ENCODE data around the gene MERTK. TPM values are rescaled to one million over a fixed set of nuclear protein-coding genes. Genes with fewer than 3 reads are reported as not detected.

The MERTK gene
- total RNA-seq, 1 donor from 2014 or later, result 4.7 TPM

DNA sequence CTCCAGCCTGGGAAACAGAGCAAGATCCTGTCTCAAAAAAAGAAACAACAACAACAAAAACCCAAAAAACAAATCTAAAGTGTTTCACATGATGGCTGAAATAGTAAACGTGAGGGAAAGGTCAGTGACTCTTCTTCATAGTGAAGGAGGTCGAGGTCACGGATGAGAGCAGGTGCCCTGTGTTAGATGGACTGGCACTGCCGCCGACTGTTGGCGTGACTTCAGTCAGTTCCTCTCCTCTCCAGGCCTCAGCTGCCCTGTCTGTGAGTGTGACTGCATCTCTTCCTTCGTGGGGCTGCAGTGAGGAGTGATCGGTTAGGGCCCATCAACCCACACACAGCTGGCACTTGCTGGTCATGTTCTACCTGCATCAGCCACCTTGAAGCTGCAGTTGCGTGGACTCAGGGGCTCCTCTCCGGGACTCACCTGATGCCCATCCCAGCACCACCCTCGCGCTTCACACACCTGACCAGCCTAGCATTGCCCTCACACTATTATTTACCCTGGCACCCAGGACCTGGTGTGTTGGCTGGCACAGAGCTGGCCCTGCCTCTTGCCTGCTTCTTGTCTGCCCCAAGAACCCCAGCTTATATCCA is 126.6 kb downstream of the MERTK start:
- intact Hi-C loops (cut with micrococcal nuclease), result no loop called here
- Histone ChIP-seq H3K4me1 (no peaks in the 10 kb centered on the region), H3K9me3 (replicated peaks) (no peaks in the 10 kb centered on the region), H3K36me3 (peaks cover 29% of the 10 kb centered on the region), H3K27ac (replicated peaks) (no peak overlapping the region), H3K27me3 (ENCODE audit: low read depth) (no peaks in the 10 kb centered on the region), H3K4me3 (no peak overlapping the region)
- TF ChIP-seq, protein P1, sequence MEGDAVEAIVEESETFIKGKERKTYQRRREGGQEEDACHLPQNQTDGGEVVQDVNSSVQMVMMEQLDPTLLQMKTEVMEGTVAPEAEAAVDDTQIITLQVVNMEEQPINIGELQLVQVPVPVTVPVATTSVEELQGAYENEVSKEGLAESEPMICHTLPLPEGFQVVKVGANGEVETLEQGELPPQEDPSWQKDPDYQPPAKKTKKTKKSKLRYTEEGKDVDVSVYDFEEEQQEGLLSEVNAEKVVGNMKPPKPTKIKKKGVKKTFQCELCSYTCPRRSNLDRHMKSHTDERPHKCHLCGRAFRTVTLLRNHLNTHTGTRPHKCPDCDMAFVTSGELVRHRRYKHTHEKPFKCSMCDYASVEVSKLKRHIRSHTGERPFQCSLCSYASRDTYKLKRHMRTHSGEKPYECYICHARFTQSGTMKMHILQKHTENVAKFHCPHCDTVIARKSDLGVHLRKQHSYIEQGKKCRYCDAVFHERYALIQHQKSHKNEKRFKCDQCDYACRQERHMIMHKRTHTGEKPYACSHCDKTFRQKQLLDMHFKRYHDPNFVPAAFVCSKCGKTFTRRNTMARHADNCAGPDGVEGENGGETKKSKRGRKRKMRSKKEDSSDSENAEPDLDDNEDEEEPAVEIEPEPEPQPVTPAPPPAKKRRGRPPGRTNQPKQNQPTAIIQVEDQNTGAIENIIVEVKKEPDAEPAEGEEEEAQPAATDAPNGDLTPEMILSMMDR (IDR thresholded peaks at IDR 0.05; ENCODE audit: borderline replicate concordance), result no peak
- DNase-seq, result no peak

DNA sequence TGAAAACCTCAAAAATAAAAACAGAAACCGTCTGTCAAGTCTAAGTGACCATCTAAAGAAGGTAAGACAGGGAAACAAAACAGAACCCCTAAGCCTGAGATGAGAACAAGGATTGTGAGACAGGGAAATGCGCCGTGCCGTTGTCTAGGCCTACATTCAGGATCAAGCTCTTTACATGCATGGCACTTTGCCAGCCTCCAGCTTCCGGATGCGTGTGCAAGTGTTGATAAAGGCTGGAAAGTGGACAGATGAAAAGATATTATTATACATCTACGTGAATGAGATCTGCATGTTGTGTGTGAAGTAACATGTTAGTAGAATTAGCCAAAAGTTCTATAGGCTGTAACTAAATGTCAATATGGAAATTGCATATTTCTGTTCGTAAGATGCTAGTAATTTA is 128.1 kb downstream of the MERTK start:
- Histone ChIP-seq H3K27me3 (ENCODE audit: low read depth) (no peaks in the 10 kb centered on the region), H3K27ac (replicated peaks) (no peak overlapping the region), H3K9me3 (replicated peaks) (no peaks in the 10 kb centered on the region), H3K36me3 (peaks cover 22% of the 10 kb centered on the region), H3K4me1 (no peaks in the 10 kb centered on the region), H3K4me3 (no peak overlapping the region)
- no peak for DNase-seq
- intact Hi-C loops (cut with micrococcal nuclease), result no loop called here
- TF ChIP-seq, protein P1 (IDR thresholded peaks at IDR 0.05; ENCODE audit: borderline replicate concordance), result no peak

DNA sequence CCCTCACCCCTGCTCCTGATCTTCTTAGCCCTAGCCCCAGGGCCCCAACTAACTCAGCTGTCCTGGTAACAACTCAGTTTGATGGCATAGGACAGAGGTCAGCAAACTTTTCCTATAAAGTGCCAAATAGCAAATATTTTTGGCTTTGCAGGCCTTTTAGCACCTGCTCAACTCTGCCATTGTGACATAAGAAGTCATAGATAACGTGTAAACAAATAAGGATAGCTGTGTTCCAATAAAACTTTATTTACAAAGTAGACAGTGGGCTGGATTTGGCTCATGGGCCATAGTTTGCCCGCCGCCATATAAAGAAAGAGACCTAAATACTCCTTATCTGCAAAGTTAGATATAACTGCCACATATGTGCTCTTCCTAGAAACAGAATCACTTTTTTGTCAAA is 129.4 kb downstream of the MERTK start:
- peaks cover 15% of the 10 kb centered on the region for H3K36me3 ChIP-seq
- no peak for DNase-seq
- intact Hi-C loops (cut with micrococcal nuclease), result no loop called here

DNA sequence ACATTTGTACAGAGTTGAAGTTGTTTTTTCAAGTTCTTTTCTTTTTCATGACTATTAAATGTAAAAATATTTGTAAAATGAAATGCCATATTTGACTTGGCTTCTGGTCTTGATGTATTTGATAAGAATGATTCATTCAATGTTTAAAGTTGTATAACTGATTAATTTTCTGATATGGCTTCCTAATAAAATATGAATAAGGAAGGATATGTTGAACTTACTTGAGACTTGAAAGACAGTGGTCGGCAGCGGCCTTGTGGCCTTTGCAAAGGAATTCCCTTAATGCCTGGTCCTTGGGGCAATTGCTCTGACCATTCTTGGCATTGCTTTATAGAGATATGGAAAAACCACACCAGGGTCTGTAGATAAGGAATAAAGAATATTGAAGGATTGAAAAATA is 130.8 kb downstream of the MERTK start:
- H3K4me1 ChIP-seq, result peaks cover 11% of the 10 kb centered on the region
- no peak overlapping the region for H3K4me3 ChIP-seq
- no peaks in the 10 kb centered on the region for H3K27me3 ChIP-seq (ENCODE audit: low read depth)
- H3K36me3 ChIP-seq, result peaks cover 15% of the 10 kb centered on the region
- H3K27ac ChIP-seq (replicated peaks), result no peak overlapping the region
- H3K9me3 ChIP-seq (replicated peaks), result no peaks in the 10 kb centered on the region
- DNase-seq, result no peak
- intact Hi-C loops (cut with micrococcal nuclease), result no loop called here
- TF ChIP-seq, protein P1 (IDR thresholded peaks at IDR 0.05; ENCODE audit: borderline replicate concordance), result no peak

More for the DNA sequence above, 129.4 kb downstream of the MERTK start:
- Histone ChIP-seq H3K4me1 (peaks cover 7% of the 10 kb centered on the region), H3K4me3 (no peak overlapping the region), H3K27ac (replicated peaks) (no peak overlapping the region), H3K27me3 (ENCODE audit: low read depth) (no peaks in the 10 kb centered on the region), H3K9me3 (replicated peaks) (no peaks in the 10 kb centered on the region)
- TF ChIP-seq, protein P1 (IDR thresholded peaks at IDR 0.05; ENCODE audit: borderline replicate concordance), result no peak

DNA sequence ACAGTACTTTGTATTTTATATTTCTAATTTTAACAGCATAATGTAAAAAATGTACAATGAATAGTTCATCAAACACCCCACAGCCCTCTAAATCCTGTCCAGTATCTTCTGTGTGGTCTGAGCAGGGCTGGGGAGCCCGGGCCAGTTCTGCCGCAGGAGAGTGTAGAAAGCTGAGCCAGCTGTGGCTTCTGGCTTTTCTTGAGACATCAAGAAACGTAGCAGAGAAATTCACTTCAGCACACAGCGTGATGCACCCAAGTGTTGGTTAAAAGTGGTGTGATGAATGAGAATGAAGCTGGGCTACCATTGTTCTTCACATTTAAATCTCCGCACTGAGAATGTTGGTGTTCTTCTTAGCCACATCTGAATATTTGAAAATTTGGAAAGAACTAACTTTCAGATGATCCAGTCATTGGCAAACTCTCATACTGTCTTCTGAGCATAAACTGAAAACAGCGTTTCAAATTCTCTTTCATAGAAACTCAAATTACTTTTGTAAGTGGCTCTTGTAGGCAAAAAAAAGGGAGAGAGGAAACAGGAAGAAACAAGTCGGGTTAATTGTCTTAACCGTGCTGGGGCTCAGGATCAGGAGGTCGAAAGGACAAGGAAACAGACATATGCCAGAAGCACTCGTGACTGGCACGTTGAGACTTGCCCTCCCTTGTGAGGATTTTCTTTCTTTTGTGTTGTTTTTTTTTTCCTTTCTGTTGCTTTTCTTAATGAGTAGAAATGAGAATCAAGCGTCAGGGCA is 133.2 kb downstream of the MERTK start:
- intact Hi-C loops (cut with micrococcal nuclease), result no loop called here
- peaks cover 11% of the 10 kb centered on the region for H3K4me1 ChIP-seq
- H3K27me3 ChIP-seq (ENCODE audit: low read depth), result no peaks in the 10 kb centered on the region
- TF ChIP-seq, protein P1 (IDR thresholded peaks at IDR 0.05; ENCODE audit: borderline replicate concordance), result no peak
- peaks cover 5% of the 10 kb centered on the region for H3K36me3 ChIP-seq
- H3K4me3 ChIP-seq, result no peak overlapping the region
- peak overlapping the region; percentile 43 for H3K27ac ChIP-seq (replicated peaks)
- DNase-seq, result no peak
- no peaks in the 10 kb centered on the region for H3K9me3 ChIP-seq (replicated peaks)
